Ishikawa (cell line): ENCODE data around the gene SINHCAF.

Experiments
- CEBPB ChIP-seq: IDR thresholded peaks from 2 replicates; pipeline ENCODE4 v1.6.1; 2012
- CREB1 ChIP-seq: IDR thresholded peaks from 2 replicates; pipeline ENCODE4 v1.6.1; 2012; ENCODE audit warnings: low read depth
- EGR1 ChIP-seq: IDR thresholded peaks from 2 replicates; pipeline ENCODE4 v1.6.1; 2012
- EP300 ChIP-seq: IDR thresholded peaks from 2 replicates; pipeline ENCODE4 v1.6.1; 2012; ENCODE audit warnings: borderline replicate concordance
- FOXM1 ChIP-seq: IDR thresholded peaks from 2 replicates; pipeline ENCODE4 v1.6.1; 2012; ENCODE audit warnings: low read depth, borderline replicate concordance
- MAX ChIP-seq: IDR thresholded peaks from 2 replicates; pipeline ENCODE4 v1.6.1; 2012
- NFIC ChIP-seq: IDR thresholded peaks from 2 replicates; pipeline ENCODE4 v1.6.1; 2012
- RAD21 ChIP-seq: IDR thresholded peaks from 2 replicates; pipeline ENCODE4 v1.6.1; 2012; ENCODE audit warnings: low read depth
- REST ChIP-seq: IDR thresholded peaks from 2 replicates; pipeline ENCODE4 v1.6.1; 2012; ENCODE audit warnings: low read depth, mild to moderate bottlenecking
- TAF1 ChIP-seq: IDR thresholded peaks from 2 replicates; pipeline ENCODE4 v1.6.1; 2012; ENCODE audit warnings: low read depth, mild to moderate bottlenecking
- TCF12 ChIP-seq: IDR thresholded peaks from 2 replicates; pipeline ENCODE4 v1.6.1; 2012; ENCODE audit warnings: low read depth
- TEAD4 ChIP-seq: IDR thresholded peaks from 2 replicates; pipeline ENCODE4 v1.6.1; 2012
- USF1 ChIP-seq: IDR thresholded peaks from 2 replicates; pipeline ENCODE4 v1.6.1; 2012
- YY1 ChIP-seq: IDR thresholded peaks from 2 replicates; pipeline ENCODE4 v1.6.1; 2012; ENCODE audit warnings: low read depth
- ZBTB7A ChIP-seq: IDR thresholded peaks from 2 replicates; pipeline ENCODE4 v1.6.1; 2012; ENCODE audit warnings: low read depth

The SINHCAF gene

GRCh38 chr12:31322801-31323207 lies 3.1 kb downstream of the SINHCAF start:
- TF ChIP-seq CREB1 (no peak), MAX (0 out of 2 replicates have a peak, but pooled peaks have one; percentile 10)

GRCh38 chr12:31321897-31322228 lies 4.1 kb downstream of the SINHCAF start:
- TF ChIP-seq FOXM1 (no peak), TCF12 (no peak), YY1 (no peak), CREB1 (no peak), CEBPB (no peak), EP300 (no peak), EGR1 (no peak), TAF1 (no peak), REST (no peak), MAX (no peak), USF1 (no peak), RAD21 (no peak), NFIC (no peak), TEAD4 (no peak), ZBTB7A (no peak)

- TF ChIP-seq MAX (no peak), TCF12 (no peak), RAD21 (no peak), EGR1 (no peak), FOXM1 (no peak), TEAD4 (no peak), CEBPB (no peak), ZBTB7A (no peak), USF1 (no peak), EP300 (no peak), CREB1 (no peak), NFIC (no peak), YY1 (no peak), REST (no peak), TAF1 (no peak)
Measured at GRCh38 chr12:31321186-31321896, 4.6 kb downstream of the SINHCAF start.

- TF ChIP-seq TEAD4 (no peak), EP300 (no peak), YY1 (no peak)
Measured at GRCh38 chr12:31318657-31319269, 7.2 kb downstream of the SINHCAF start.

- TF ChIP-seq TEAD4 (no peak), TAF1 (no peak)
Measured at GRCh38 chr12:31317471-31318395, 8.2 kb downstream of the SINHCAF start.

- TF ChIP-seq ZBTB7A (no peak), EP300 (no peak), NFIC (no peak), YY1 (no peak), RAD21 (no peak), EGR1 (no peak), CREB1 (no peak), CEBPB (no peak), REST (no peak), FOXM1 (no peak), TCF12 (no peak), MAX (no peak), TEAD4 (no peak)
Measured at GRCh38 chr12:31316891-31317290, 9.1 kb downstream of the SINHCAF start.
